NCI-H524 treated with DMSO at 0.1 percent for 48 hours (cell line): ENCODE results near the gene IMMP1L.

Experiments
- DNase-seq: peaks from one replicate; lab custom pipeline; 2025; lab: John Stamatoyannopoulos, UW

The IMMP1L gene

GRCh38 chr11:31387379-31387778, 122.0 kb downstream of the IMMP1L start:
- DNase-seq = no peak

DNA sequence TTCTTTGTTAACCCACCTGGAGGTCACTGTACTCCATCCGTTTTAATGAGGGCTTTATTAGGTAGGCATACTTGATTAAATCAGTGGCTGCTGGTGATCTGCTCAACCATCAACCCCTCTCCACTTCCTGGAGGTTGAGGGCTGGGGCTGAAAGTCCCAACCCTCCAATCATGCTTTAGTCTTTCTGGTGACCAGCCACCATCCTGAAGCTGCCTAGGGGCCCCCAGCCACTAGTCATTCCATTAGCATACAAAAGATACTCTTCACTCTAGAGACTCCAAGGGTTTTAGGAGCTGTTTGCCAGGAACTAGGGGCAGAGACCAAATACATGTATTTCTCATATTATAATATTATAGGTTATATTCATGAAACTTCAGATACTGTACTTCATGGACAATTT, 126.3 kb downstream of the IMMP1L start:
- DNase-seq = no peak
